Endometrial microvascular endothelial cells (primary cell): Measurements from ENCODE around the gene HAPLN2. TPM values are rescaled to one million over a fixed set of nuclear protein-coding genes. Genes with fewer than 3 reads are reported as not detected.
"Not testable (repeated sequence)": the region's sequence is repeated elsewhere in the genome, so short reads cannot be mapped to it uniquely, and the experiment has no call there.

Experiments used
- in situ Hi-C: cut with HindIII; loops from 2 replicates; pipeline ENCODE4 v1.10.0; 2017; ENCODE audit warnings: low sequenced_read_pairs, low pct_unique_long_range_greater_than_20kb; ENCODE audit errors: inconsistent ontology term
- total RNA-seq: library from RNA; depleted of rRNA; stranded (reverse); fragments of >200 nt; gene quantifications from one replicate; pipeline ENCODE4 v1.2.3, GENCODE V29; 2015; ENCODE audit errors: inconsistent ontology term

Gene HAPLN2
- total RNA-seq, result not detected

DNA sequence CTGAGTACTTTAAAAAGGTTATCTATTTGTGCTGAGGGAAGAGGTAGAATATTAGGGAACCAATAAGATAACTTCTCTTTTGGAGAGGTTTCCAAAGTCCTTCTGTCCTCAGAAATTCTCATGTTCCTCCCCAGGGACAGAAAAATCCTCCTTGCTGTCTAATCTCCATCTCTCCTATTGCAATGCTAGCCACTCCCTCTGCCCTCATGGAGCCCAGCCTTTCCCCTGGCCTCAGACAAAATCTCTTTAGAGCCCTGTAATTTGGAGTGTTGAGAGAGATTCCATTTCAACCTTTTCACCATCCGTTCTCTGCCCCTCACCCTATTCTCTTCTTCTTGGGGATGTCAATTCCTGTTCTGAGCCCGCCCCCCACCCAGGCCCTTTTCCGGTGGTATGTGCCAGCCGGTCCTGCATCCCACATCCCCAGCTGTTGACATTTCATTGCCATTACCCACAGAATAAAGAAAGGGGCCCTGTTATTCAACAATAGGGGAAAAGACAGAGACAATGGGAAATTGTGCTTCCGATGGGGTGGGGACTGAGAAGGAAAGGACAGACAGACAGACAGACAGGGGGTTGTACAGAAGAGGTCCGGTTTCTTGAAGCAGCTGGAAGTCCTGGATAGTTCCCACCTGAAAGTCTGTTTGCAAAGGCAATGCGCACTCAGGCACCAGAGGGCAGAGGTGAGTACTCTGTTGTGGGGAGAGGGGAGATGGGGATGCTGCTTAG is at the start of gene HAPLN2:
Gene HAPLN2, plus strand, starts transcription at position 563 of the 729 bp plus-strand sequence. CDS start 4,076 bp downstream, outside the sequence.
- in situ Hi-C loops, result no loop called here

DNA sequence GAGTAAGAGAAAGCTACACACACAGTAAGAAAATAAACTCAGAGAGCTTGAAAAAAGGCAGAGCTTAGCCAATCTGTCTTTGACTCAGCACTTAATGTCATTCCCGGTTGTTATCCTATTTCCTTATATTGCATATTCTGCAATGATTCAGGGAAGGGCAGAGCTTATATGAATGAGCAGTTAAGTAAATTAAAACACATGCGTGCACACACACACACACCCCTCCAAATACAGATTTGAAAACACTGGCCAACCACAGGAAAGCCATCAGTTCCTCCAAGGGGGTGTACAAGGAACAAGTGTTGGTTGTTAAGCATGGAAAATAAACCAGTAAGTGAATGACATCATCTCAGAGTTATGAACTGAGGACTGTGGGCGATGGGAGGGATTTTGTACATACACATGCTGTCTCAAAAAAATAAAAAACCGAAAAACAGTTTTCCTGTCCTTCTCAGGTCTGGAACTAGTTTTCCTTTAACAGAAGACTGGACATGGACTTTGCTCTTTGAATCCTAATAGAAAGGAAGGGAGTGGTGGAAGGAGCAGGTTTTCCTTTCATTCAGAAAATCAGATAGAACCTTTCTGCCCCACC is 47.9 kb upstream of the HAPLN2 start:
- in situ Hi-C loops, result no loop called here

GRCh38 chr1:156571919-156572662 is 47.1 kb upstream of the HAPLN2 start, which contains the start of gene IQGAP3:
Gene IQGAP3, minus strand, starts transcription at chr1:156572565. Its CDS starts 36 bp downstream, at chr1:156572529.
- in situ Hi-C loops, result no loop called here

DNA sequence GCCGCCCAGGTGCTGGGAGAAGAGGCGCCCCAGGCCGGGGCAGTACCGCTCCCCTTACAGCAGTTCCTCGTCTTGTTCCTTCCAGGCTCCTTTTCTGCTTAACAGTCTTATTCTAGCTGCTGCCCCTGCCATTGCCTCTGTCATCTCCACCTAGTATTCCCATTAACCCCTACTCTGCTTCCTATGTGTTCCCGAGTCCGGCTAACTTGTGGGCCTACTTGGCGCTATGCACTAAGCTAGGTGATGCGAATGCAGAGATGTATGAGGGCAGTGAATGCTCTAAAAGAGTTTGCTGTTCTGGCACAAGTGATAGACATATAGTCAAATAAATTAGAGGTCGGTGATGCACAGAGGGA is 46.6 kb upstream of the HAPLN2 start:
- in situ Hi-C loops, result no loop called here

DNA sequence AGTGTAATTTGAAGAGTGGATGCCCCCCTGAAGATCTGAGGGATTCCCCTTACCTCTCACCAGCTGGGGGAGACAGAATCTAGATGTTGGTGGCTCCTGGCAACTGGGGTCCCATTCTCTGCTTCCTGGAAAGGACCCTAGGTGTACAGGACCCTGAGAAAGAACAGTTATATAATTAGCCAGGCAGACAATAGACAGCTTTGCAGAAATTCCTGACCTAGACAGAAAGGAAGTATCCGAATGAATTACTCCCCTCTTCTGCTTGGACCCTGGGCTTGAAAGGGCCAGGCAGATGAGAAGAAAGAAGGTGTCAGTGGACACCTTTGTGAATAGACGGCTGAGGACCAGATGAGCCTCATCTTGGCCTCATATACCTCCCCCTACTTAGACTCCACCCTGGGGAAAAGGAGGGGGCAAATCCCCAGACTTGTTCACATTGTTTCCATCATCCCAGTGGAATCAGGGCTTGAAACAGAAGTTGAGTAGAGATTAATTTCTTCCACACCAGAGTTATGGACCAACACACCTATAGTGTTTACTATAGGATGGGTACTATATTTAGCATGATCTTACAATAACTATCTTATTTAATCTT is 45.1 kb upstream of the HAPLN2 start:
- in situ Hi-C loops, result no loop called here

DNA sequence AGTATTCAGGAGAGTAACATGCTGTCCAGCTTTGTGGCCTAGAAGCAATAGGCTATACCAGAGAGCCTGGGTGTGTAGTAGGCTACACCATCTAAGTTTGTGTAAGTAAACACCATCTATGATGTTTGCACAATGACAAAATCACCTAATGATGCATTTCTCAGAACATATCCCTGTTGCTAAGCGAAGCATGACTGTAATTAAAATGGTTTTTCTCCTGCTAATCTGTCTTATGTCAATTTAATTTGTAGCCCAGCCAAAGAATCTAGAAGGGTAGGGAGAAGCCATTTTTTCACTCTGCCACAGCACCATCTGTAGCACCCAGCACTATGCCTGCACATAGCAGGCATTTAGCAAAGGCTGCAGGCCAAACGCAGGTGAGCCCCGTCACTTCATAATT is 41.7 kb upstream of the HAPLN2 start:
- in situ Hi-C loops, result no loop called here

DNA sequence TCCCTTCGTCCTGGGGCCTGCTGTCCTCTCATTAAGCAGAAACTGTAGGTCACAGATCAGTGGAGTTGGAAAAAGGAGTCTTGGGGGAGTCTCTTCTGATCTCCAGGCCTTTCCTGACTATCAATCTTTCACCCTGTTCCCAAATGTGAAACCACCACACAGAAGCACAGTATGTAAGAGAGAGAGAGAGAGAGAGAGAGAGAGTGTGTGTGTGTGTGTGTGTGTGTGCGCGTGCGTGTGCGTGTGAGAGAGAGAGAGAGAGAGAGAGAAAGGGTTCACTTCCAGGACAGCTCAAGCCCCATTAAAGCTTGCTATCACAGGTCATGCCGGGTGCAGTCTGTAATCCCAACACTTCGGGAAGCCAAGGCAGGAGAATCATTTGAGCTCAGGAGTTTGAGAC is 41.2 kb upstream of the HAPLN2 start:
- in situ Hi-C loops, result no loop called here

DNA sequence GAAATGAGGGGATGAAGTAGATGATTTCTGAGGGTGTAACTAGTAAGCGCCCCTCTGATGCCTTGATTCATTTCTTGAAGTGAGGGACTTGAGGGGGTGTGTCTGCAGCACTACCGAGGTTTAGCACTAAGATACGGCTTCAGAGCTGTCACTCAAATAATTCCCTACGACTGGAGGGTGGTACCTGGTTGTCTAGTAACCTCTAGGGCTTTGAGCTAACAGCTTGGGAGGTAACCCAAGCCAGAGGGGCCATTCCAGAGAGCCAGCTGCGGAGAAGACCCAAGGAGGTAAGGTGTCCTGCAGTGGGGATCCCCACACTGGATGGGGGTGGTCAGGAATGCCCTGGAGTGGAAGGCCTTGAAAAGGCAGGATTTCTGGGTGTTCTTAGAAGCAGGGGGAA is 39.7 kb upstream of the HAPLN2 start, which contains the start of gene TTC24:
Gene TTC24, plus strand, starts transcription at position 252 of the 400 bp plus-strand sequence. CDS start 1,642 bp downstream, outside the sequence.
- in situ Hi-C loops, result no loop called here

DNA sequence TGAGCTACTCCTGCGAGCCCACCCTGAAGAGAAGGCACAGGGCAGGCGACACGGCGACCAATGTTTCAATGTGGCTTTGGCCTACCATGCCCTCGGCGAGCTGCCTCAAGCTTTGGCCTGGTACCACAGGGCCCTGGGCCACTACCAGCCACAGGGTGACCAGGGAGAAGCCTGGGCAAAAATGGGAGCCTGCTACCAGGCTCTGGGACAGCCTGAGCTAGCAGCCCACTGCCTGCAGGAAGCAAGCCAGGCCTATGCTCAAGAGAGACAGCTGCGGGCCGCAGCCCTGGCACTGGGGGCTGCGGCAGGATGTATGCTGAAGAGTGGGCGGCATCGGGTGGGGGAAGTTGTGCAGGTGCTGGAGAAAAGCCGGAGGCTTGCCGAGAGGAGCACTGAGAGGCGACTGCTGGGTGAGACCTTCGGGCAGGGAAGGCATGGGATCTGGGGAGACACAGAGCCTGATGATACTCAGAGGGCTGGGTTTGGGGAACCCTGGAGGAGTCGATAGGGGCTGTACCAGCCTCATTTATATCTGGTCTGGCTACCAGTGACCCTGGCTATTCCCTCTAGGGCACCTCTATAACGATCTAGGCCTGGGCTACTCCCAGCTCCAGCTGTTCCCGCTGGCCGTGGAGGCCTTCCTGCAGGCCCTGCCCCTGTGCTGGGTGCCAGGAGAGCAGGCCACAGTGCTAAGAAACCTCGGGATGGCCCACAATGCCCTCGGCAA is 37.4 kb upstream of the HAPLN2 start:
- in situ Hi-C loops, result no loop called here

DNA sequence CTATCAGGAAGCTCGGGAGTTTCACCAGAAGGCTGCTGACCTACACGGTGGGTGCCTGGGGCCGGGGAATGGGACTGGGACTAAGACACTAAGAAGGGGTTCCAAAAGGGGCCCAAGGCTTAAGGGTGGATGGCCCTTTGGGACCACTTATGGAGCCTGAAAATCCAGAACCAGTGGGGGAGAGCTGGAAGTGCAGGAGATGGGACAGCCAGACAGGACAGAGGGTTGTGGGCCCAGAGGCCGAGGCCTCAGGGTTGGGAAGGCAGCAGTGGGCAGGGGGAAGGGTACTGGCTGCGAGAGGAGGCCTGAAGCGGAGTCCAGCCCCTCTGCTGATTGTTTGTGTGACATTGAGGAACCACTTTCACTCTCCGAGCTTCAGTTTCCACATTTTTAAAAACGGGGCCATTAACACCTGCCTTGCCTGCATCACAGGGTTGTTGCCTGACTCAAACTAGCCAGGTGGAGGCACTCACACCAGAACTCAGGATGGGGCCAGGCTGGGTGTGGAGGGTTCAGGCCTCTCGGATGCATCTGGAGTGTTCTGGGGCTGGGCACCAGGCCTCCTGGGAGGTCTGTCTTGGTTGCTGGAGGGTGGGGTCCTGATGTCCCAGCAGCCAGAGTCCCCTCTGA is 36.7 kb upstream of the HAPLN2 start:
- in situ Hi-C loops, result no loop called here

- in situ Hi-C loops, result no loop called here
Measured at GRCh38 chr1:156583821-156584622, 35.2 kb upstream of the HAPLN2 start.

DNA sequence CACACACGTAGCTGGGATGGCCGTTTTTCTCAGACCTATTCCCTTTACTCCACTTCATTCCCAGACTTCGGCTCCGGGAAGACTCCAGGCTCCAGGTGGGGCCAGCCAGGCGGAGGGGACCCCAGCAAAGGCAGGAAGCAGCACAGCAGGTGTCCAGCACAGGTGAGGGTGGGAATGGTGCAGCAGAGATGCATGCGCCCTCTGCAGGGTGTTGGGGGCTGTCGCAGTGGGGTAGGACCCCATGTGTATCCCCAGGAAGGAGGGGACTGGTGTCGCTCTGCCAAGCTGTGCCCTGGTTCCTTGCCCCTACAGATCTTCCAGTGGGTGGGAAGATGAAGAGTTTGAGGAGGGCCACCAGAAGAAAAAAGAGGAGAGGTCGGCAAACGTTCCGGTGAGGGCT is 34.4 kb upstream of the HAPLN2 start:
- in situ Hi-C loops, result no loop called here

DNA sequence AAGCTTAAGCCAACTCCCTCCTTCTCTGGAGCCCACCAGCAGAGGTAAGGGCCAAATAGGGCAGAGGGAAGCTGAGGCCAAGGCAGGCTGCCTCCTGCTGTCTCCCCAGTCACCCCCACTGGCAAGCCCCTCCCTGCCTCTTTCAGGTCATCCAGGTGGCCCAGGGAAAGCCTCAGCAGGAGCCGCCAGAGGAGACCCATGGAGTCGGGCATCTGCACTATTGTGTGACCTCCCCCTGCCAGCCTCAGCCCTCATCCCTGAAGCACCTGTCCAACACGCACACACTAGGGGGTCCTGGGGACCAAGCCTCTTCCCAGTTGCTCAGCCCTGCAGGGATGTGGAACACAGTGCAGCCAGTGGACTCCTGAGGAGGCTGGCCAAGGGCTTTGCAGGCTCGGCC is 32.9 kb upstream of the HAPLN2 start:
- in situ Hi-C loops, result no loop called here

GRCh38 chr1:156586892-156587477 is 32.2 kb upstream of the HAPLN2 start:
- in situ Hi-C loops, result no loop called here

DNA sequence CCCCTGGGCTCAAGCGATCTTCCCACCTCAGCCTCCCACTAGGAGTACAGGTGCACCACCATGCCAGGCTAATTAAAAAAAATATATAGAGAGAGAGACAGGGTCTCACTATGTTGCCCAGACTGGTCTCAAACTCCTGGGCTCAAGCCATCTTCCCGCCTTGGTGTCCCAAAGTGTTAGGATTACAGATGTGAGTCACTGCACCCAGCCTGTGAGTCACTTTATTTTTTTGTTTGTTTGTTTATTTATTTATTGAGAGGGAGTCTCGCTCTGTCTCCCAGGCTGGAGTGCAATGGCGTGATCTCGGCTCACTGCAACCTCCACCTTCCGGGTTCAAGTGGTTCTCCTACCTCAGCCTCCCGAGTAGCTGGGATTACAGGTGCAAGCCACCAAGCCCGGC is 31.3 kb upstream of the HAPLN2 start:
- in situ Hi-C loops, result not testable (repeated sequence)

- in situ Hi-C loops, result no loop called here
Measured at GRCh38 chr1:156589546-156589945, 29.7 kb upstream of the HAPLN2 start.
